ENCODE results near the gene KCNK5. TPM values are rescaled to one million over a fixed set of nuclear protein-coding genes. Genes with fewer than 3 reads are reported as not detected.

The KCNK5 gene
- total RNA-seq, 1 donor from 2014 or later, result 0.17 TPM

GRCh38 chr6:39214846-39215639, 14.2 kb downstream of the KCNK5 start:
- no peak for DNase-seq

DNA sequence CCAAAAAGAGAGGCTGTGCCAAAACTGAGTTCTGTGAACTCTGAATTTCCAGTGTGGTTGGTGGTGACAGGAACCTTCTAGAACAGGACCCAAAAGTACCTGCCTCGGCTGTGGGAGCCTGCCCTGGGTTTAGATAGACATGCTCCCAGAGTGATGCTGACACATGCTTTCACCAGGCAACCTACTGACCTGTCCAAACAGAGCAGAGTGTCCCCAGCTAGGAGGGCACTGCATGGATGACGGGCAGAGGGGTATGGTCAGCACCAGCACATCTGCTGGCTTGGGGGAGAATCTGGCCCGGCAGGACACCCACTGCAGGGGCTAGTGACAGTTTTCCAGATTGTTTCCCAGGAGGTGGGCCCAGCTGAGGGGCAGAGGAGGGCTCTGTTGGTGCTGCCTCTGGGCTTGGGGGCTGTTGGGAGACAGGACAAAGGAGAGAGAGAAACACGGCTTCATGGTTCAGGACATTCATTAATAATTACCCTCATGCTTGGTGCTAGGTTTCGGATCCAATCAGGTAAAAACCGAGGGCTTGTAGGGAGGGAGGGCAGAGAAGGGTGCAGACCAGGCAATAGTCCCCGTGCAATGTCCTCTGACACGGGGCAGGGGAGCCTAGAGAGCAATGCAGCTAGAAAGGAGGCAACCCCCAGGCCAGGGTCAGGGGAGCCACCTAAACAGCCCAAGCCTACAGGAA, 15.0 kb downstream of the KCNK5 start:
- no peak for DNase-seq

DNA sequence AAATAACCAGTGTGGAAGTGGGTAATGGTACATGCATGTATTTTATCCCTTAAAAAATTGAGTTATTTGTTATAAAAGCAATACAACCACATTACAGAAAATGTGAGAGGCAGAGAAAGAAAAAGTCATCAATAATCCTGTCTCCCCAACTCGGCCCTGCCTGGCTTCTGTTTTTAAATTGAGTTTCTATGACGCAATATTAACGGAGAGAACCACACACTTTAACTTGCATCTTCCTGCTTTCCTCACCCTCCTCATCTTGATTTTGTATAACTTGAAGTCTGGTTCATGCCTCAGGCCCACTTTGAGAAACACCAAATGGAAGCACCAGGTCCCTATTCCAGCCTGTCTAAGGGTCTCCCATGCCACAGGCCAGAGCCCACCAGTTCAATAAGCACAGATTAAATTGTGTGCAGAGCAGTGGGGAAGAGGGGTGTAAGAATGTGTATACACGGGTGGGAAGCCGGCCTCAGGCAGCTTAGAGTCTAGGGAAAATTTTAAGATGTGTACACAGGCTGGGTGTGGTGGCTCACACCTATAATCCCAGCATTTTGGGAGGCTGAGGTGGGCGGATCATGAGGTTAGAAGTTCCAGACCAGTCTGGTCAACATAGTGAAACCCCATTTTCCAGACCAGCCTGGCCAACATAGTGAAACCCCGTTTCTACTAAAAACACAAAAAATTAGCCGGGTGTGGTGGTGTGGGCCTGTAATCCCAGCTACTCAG, 15.9 kb downstream of the KCNK5 start:
- no peak for DNase-seq

GRCh38 chr6:39211183-39211582, 18.1 kb downstream of the KCNK5 start:
- no peak for DNase-seq

GRCh38 chr6:39210450-39210849, 18.8 kb downstream of the KCNK5 start:
- DNase-seq, result no peak

GRCh38 chr6:39209911-39210310, 19.4 kb downstream of the KCNK5 start:
- DNase-seq, result no peak

- no peak for DNase-seq
These were observed 19.9 kb downstream of the KCNK5 start for GRCh38 chr6:39209360-39209811.

DNA sequence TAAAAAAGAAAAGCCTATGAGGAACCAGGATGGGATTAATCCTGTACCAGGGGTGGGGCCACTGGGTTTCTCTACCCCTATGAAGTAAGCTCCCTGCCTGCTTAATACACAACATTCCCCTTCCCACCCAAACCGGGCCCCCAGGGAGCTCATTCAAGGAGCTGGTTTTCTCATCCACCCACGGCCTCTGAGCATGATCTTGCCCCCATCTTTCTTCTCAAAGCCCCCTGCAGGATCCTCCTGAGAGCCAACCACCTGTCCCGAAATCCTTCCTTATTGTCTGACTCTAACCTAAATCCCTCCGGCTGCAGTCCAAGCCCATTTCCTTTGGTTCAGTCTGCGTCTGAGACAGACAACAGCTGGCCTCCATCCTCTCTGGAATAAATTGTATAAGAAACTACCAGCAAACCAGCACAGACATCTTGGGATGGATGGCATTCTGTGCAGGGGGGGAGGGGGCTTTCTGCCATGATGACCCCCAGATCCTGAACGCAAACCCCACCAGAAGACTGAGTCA, 21.0 kb downstream of the KCNK5 start:
- no peak for DNase-seq

GRCh38 chr6:39207416-39208222, 21.7 kb downstream of the KCNK5 start:
- DNase-seq, result no peak

DNA sequence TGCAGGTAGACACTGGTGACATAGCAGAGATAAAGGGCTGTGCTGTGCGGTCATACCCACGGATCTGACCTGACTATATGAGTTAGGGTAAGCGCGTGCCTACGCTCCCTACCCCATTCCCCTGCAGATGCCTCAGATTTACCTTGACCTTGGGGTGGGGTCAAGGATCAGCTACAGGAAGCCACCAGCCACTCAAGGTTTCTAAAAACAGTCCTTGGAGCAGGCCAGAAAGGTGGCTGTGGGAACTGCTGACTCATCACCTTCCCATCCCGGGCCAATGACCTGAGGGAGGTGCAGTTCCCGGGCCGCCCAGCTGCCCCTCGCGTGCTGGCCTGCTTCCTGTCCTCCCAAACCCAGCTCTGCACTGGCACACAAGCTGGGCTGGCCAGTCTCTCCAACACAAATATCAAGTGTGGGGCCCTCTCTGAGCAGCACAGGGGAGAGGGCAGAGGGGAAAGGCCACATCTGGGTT, 23.0 kb downstream of the KCNK5 start:
- no peak for DNase-seq

GRCh38 chr6:39204646-39205244, 24.5 kb downstream of the KCNK5 start:
- DNase-seq, result no peak

GRCh38 chr6:39204160-39204495, 25.1 kb downstream of the KCNK5 start:
- DNase-seq, result no peak

- DNase-seq, result no peak
These were observed 25.7 kb downstream of the KCNK5 start for GRCh38 chr6:39203436-39204159.

DNA sequence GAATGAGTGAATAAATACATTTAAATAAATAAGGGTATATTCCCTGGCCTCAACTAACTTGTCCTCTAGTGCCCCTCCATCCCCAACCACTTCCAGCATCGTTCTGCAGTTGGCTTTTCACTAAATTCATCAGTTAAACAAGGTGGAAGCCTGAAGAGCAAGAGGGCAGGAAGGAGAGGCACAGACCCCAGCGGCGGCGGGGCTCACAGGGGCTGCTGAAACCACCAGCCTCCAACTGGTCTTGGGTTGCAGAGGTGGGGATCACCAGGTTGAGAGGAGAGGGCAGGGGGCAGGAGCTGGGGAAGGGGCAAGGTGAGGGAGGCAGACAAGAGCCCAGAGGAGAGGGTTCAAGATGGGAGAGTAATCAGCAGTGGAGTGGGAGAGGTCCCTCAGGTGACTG, 27.1 kb downstream of the KCNK5 start:
- DNase-seq, result no peak

DNA sequence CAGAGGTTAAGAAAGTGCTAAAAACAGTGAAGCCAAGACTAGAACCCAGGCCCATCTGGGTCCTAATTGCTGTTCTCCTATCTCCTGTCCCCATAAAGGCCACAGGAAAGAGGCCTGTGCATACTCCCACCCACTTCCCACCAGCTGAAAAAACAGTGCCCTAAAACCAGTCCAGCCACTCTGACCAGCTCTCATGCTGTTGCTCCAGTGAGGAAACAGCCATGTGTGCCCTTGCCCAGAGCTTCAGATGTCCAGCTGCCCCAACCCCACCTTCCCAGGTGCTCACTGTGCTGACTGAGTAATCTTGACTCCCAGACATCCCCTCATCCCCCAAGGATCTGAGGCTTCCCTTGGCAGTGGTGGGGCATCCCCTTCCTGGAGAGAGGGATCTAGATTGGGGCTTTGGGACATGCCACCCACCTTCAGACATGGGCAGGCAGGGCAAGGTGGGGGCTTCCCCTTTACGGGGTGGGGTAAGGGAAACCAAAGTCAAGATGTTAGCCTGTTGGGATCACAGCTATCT, 28.7 kb downstream of the KCNK5 start:
- no peak for DNase-seq

- DNase-seq, result no peak
These were observed 29.3 kb downstream of the KCNK5 start for GRCh38 chr6:39199976-39200375.

- DNase-seq, result no peak
These were observed 29.9 kb downstream of the KCNK5 start for GRCh38 chr6:39199231-39199940.

DNA sequence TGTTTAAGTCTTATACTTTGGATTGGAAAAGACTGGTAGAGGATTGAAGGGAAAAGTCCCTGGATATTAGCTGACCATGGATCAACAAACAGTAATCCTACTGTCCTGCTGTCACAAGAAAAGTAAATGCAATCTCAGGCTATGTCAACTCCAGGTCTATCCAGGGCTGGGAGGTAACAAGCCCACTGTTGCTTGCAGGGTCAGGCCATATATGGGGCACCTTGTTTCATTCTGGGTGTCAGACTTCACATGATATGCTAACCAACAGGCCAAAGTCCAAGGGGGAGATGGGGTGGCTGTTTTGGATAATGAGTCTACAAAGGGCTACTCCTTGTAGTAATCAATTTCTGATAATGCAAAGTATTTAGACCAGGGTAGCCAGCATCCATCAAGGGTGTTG, 30.7 kb downstream of the KCNK5 start:
- DNase-seq, result no peak

DNA sequence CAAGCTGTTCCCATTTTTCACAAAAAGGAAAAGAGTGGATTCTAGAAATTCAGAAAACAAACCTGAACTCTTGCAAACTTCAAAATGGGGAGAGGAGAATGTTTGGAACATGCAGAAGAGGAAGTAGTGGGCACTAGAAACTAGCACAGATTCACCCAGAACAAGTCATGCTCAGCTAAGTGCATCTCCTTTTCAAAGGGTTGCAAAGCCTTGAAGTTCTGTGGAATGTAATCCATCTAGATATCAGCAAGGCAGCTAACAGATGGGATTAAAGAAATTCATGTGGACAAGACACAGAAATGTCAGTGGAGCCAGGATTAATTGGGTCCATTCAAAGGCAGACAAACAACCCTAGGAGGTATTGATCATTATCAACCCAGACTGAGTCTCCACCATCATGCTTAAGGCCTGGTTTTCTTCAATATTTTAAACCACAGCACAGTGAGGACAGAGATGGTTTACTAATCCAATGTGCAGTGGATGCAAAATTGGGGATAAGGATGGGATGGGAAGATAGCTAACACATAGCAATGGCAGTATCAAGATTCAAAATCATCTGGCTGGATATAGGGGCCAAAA, 31.3 kb downstream of the KCNK5 start:
- DNase-seq, result no peak

GRCh38 chr6:39197521-39197920, 31.8 kb downstream of the KCNK5 start:
- no peak for DNase-seq
